GM23338 (cell line): ENCODE data around the gene COX7A2. TPM values are rescaled to one million over a fixed set of nuclear protein-coding genes. Genes with fewer than 3 reads are reported as not detected.

ENCODE experiments used
- ATAC-seq: fragments of 200-7000 bp; cut with Tn5 transposase; 3 replicates; pipeline ENCODE4 v1.9.1; 2020
- DNase-seq: peaks from one replicate; pipeline ENCODE4 v3.0.0-alpha.2; 2015; ENCODE audit warnings: low spot score
- H2AFZ ChIP-seq: fragments of 200-600 bp; sonication (generic); 2 replicates; pipeline ENCODE4 v1.8.0; 2016; ENCODE audit warnings: antibody characterized with exemption, mild to moderate bottlenecking, moderate library complexity
- H3F3A ChIP-seq: fragments of 200-600 bp; sonication (generic); replicated peaks from 2 replicates; pipeline ENCODE4 v1.8.0; 2017; ENCODE audit warnings: antibody characterized with exemption, mixed run types, low read depth
- H3K27ac ChIP-seq: fragments of 200-600 bp; sonication (generic); 2 replicates; pipeline ENCODE4 v1.6.1; 2016; ENCODE audit warnings: low read depth
- H3K27me3 ChIP-seq: fragments of 200-600 bp; sonication (generic); 2 replicates; pipeline ENCODE4 v1.8.0; 2016; ENCODE audit warnings: mild to moderate bottlenecking, mixed run types, moderate library complexity; ENCODE audit not compliant: insufficient read depth
- H3K36me3 ChIP-seq: fragments of 200-600 bp; sonication (generic); 2 replicates; pipeline ENCODE4 v1.8.0; 2016; ENCODE audit warnings: mild to moderate bottlenecking; ENCODE audit not compliant: insufficient read depth
- H3K4me1 ChIP-seq: fragments of 200-600 bp; sonication (generic); 2 replicates; pipeline ENCODE4 v1.8.0; 2016; ENCODE audit warnings: mild to moderate bottlenecking, moderate library complexity; ENCODE audit not compliant: insufficient read depth
- H3K4me2 ChIP-seq: fragments of 200-600 bp; sonication (generic); 2 replicates; pipeline ENCODE4 v1.7.1; 2017; ENCODE audit warnings: mixed run types
- H3K4me3 ChIP-seq: fragments of 200-600 bp; sonication (generic); 2 replicates; pipeline ENCODE4 v1.6.1; 2016; ENCODE audit warnings: mixed run types
- H3K79me2 ChIP-seq: fragments of 200-600 bp; sonication (generic); replicated peaks from 2 replicates; pipeline ENCODE4 v1.8.0; 2017; ENCODE audit warnings: mild to moderate bottlenecking; ENCODE audit not compliant: insufficient read depth
- H3K9me2 ChIP-seq: fragments of 200-600 bp; sonication (generic); 2 replicates; pipeline ENCODE4 v1.8.0; 2017; ENCODE audit not compliant: insufficient read depth
- H4K20me1 ChIP-seq: fragments of 200-600 bp; sonication (generic); replicated peaks from 2 replicates; pipeline ENCODE4 v1.8.0; 2017; ENCODE audit warnings: mild to moderate bottlenecking; ENCODE audit not compliant: insufficient read depth
- H3K27ac Mint-ChIP-seq: 2 replicates; pipeline ENCODE4 v1.8.0; 2020; ENCODE audit warnings: inconsistent platforms, mild to moderate bottlenecking, moderate library complexity, mixed read lengths
- H3K27me3 Mint-ChIP-seq: 3 replicates; pipeline ENCODE4 v1.8.0; 2022; ENCODE audit warnings: low read depth, mild to moderate bottlenecking, moderate library complexity, mixed read lengths, inconsistent platforms; ENCODE audit not compliant: insufficient read depth, poor library complexity
- H3K36me3 Mint-ChIP-seq: 3 replicates; pipeline ENCODE4 v1.8.0; 2021; ENCODE audit warnings: low read depth, mild to moderate bottlenecking, inconsistent platforms, moderate library complexity, mixed read lengths
- H3K4me1 Mint-ChIP-seq: 3 replicates; pipeline ENCODE4 v1.8.0; 2020; ENCODE audit warnings: mild to moderate bottlenecking, inconsistent platforms, mixed read lengths
- H3K4me3 Mint-ChIP-seq: 3 replicates; pipeline ENCODE4 v1.8.0; 2021; ENCODE audit warnings: moderate library complexity, mild to moderate bottlenecking, inconsistent platforms, mixed read lengths
- H3K9me3 Mint-ChIP-seq: 3 replicates; pipeline ENCODE4 v1.8.0; 2020; ENCODE audit warnings: moderate library complexity, mild to moderate bottlenecking, inconsistent platforms, mixed read lengths
- CREB1 ChIP-seq: fragments of 250-450 bp; sonication (Bioruptor Pico); IDR thresholded peaks from 2 replicates; pipeline ENCODE4 v1.5.0; 2020; ENCODE audit warnings: low read depth, mild to moderate bottlenecking, moderate library complexity
- EZH2 ChIP-seq: fragments of 200-600 bp; sonication (generic); IDR thresholded peaks from one replicate; pipeline ENCODE4 v1.8.0; 2017; ENCODE audit warnings: antibody characterized with exemption, mild to moderate bottlenecking, low read depth; ENCODE audit not compliant: unreplicated experiment
- JUNB ChIP-seq: IDR thresholded peaks from one replicate; pipeline ENCODE4 v1.6.1; 2016; ENCODE audit warnings: antibody characterized with exemption; ENCODE audit not compliant: unreplicated experiment
- POLR2AphosphoS5 ChIP-seq: IDR thresholded peaks from 2 replicates; pipeline ENCODE4 v1.6.1; 2016; ENCODE audit warnings: antibody characterized with exemption, low read depth
- STAT1 ChIP-seq: IDR thresholded peaks from one replicate; pipeline ENCODE4 v1.6.1; 2016; ENCODE audit warnings: antibody characterized with exemption; ENCODE audit not compliant: unreplicated experiment
- ZNF114 ChIP-seq: fragments of 250-450 bp; sonication (Bioruptor Pico); IDR thresholded peaks from 2 replicates; pipeline ENCODE4 v1.5.0; 2020; ENCODE audit warnings: mild to moderate bottlenecking, moderate library complexity
- polyA plus RNA-seq: library from polyadenylated mRNA; unstranded; fragments of >200 nt; fragmentation: Nextera tagmentation; extraction: Ambion mirVana; gene quantifications from 2 replicates; pipeline ENCODE4 v1.2.1, GENCODE V29; 2016
- total RNA-seq: library from RNA; depleted of rRNA; stranded (reverse); fragments of >200 nt; shearing (Covaris generic); gene quantifications from 2 replicates; pipeline ENCODE4 v1.2.3, GENCODE V29; 2014
- TF ChIP-seq, protein P1 (sequence below): fragments of 250-450 bp; sonication (Bioruptor Pico); IDR thresholded peaks from 2 replicates; pipeline ENCODE4 v1.5.0; 2020; ENCODE audit warnings: mild to moderate bottlenecking, moderate library complexity
- TF ChIP-seq, protein P2 (sequence below), 2 experiments: fragments of 200-600 bp in 1 of 2; sonication (generic) in 1 of 2; conservative IDR thresholded peaks; 2 replicates each; pipeline versions ENCODE4 v1.5.1 to v1.6.1; 2016 to 2017; ENCODE audit warnings: antibody characterized with exemption in 2 of 2, low read depth in 2 of 2, mild to moderate bottlenecking in 2 of 2, moderate library complexity in 1 of 2
- TF ChIP-seq, protein P3 (sequence below): IDR thresholded peaks from one replicate; pipeline ENCODE4 v1.6.1; 2018; ENCODE audit warnings: antibody characterized with exemption; ENCODE audit not compliant: unreplicated experiment

COX7A2 gene
- total and polyA plus RNA-seq, 2 experiments from 2014 or later: 93.7 to 963 TPM

DNA sequence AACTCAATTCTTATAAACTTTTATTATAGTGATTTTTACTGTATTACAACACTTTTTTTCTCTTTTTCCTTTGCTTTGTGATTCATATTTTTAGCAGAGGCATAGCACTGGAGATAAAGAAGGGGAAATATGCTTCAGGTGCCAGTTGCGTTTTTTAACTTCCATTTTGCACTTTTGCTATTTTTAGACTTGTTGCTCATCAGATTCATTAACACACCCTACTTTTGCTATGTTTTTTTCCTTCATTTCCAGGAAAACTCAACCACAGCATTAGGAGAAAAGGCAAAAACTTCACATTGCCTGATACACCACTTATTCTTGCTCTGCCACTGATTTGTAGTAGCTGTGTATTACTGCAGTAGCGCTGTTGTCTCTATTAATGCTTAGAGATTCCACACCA lies 49.0 kb upstream of the COX7A2 start:
- H3K9me2 ChIP-seq: no peaks in the 10 kb centered on the region

DNA sequence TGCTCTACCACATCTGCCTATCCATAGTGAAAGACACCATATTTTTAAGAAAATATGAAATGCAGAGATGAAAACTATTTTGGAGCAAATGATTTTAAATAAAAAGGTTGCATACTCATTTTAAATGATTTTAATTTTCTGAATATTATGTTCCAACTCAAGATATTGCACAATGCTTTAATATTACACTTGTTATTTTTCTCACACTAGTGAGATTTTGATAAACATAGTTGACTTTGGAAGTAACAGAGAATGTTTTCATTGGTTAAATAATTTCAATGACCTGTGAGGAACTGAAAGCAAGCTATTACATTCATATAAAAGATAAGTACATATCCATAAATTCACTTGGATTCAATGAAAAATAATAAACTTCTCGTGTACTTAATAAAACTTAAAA lies 48.1 kb upstream of the COX7A2 start:
- ATAC-seq (no peak), DNase-seq (no peak)
- H3K27ac Mint-ChIP-seq: no peak overlapping the region
- no peaks in the 10 kb centered on the region for H4K20me1 ChIP-seq
- H3K27me3 Mint-ChIP-seq: no peaks in the 10 kb centered on the region
- H3K36me3 Mint-ChIP-seq: no peaks in the 10 kb centered on the region
- no peaks in the 10 kb centered on the region for H3K36me3 ChIP-seq
- no peaks in the 10 kb centered on the region for H3K79me2 ChIP-seq
- H3K4me3 Mint-ChIP-seq: no peak overlapping the region
- H3K9me3 Mint-ChIP-seq: no peaks in the 10 kb centered on the region
- no peak overlapping the region for H2AFZ ChIP-seq
- H3K4me3 ChIP-seq: no peak overlapping the region
- no peaks in the 10 kb centered on the region for H3K9me2 ChIP-seq
- H3F3A ChIP-seq: no peaks in the 10 kb centered on the region
- no peak overlapping the region for H3K4me2 ChIP-seq
- no peaks in the 10 kb centered on the region for H3K27me3 ChIP-seq
- H3K4me1 ChIP-seq: peaks cover 5% of the 10 kb centered on the region; the same call in 1 of the 2 replicates
- no peak overlapping the region for H3K27ac ChIP-seq
- H3K4me1 Mint-ChIP-seq: peaks cover 16% of the 10 kb centered on the region
- TF ChIP-seq EZH2: no peak
- no peak for TF ChIP-seq JUNB
- TF ChIP-seq POLR2AphosphoS5: no peak
- no peak for TF ChIP-seq STAT1
- TF ChIP-seq, protein P1, sequence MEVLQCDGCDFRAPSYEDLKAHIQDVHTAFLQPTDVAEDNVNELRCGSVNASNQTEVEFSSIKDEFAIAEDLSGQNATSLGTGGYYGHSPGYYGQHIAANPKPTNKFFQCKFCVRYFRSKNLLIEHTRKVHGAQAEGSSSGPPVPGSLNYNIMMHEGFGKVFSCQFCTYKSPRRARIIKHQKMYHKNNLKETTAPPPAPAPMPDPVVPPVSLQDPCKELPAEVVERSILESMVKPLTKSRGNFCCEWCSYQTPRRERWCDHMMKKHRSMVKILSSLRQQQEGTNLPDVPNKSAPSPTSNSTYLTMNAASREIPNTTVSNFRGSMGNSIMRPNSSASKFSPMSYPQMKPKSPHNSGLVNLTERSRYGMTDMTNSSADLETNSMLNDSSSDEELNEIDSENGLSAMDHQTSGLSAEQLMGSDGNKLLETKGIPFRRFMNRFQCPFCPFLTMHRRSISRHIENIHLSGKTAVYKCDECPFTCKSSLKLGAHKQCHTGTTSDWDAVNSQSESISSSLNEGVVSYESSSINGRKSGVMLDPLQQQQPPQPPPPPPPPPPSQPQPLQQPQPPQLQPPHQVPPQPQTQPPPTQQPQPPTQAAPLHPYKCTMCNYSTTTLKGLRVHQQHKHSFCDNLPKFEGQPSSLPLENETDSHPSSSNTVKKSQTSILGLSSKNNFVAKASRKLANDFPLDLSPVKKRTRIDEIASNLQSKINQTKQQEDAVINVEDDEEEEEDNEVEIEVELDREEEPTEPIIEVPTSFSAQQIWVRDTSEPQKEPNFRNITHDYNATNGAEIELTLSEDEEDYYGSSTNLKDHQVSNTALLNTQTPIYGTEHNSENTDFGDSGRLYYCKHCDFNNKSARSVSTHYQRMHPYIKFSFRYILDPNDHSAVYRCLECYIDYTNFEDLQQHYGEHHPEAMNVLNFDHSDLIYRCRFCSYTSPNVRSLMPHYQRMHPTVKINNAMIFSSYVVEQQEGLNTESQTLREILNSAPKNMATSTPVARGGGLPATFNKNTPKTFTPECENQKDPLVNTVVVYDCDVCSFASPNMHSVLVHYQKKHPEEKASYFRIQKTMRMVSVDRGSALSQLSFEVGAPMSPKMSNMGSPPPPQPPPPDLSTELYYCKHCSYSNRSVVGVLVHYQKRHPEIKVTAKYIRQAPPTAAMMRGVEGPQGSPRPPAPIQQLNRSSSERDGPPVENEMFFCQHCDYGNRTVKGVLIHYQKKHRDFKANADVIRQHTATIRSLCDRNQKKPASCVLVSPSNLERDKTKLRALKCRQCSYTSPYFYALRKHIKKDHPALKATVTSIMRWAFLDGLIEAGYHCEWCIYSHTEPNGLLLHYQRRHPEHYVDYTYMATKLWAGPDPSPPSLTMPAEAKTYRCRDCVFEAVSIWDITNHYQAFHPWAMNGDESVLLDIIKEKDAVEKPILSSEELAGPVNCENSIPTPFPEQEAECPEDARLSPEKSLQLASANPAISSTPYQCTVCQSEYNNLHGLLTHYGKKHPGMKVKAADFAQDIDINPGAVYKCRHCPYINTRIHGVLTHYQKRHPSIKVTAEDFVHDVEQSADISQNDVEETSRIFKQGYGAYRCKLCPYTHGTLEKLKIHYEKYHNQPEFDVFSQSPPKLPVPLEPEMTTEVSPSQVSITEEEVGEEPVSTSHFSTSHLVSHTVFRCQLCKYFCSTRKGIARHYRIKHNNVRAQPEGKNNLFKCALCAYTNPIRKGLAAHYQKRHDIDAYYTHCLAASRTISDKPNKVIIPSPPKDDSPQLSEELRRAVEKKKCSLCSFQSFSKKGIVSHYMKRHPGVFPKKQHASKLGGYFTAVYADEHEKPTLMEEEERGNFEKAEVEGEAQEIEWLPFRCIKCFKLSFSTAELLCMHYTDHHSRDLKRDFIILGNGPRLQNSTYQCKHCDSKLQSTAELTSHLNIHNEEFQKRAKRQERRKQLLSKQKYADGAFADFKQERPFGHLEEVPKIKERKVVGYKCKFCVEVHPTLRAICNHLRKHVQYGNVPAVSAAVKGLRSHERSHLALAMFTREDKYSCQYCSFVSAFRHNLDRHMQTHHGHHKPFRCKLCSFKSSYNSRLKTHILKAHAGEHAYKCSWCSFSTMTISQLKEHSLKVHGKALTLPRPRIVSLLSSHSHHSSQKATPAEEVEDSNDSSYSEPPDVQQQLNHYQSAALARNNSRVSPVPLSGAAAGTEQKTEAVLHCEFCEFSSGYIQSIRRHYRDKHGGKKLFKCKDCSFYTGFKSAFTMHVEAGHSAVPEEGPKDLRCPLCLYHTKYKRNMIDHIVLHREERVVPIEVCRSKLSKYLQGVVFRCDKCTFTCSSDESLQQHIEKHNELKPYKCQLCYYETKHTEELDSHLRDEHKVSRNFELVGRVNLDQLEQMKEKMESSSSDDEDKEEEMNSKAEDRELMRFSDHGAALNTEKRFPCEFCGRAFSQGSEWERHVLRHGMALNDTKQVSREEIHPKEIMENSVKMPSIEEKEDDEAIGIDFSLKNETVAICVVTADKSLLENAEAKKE (CRISPR knock-in tag): no peak
- no peak for TF ChIP-seq ZNF114 (CRISPR knock-in tag)
- TF ChIP-seq CREB1: no peak
- TF ChIP-seq, protein P2, sequence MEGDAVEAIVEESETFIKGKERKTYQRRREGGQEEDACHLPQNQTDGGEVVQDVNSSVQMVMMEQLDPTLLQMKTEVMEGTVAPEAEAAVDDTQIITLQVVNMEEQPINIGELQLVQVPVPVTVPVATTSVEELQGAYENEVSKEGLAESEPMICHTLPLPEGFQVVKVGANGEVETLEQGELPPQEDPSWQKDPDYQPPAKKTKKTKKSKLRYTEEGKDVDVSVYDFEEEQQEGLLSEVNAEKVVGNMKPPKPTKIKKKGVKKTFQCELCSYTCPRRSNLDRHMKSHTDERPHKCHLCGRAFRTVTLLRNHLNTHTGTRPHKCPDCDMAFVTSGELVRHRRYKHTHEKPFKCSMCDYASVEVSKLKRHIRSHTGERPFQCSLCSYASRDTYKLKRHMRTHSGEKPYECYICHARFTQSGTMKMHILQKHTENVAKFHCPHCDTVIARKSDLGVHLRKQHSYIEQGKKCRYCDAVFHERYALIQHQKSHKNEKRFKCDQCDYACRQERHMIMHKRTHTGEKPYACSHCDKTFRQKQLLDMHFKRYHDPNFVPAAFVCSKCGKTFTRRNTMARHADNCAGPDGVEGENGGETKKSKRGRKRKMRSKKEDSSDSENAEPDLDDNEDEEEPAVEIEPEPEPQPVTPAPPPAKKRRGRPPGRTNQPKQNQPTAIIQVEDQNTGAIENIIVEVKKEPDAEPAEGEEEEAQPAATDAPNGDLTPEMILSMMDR (conservative IDR thresholded peaks at IDR 0.05; ENCODE audit: low read depth in 2 of 2): no peak

More for the DNA sequence above, 49.0 kb upstream of the COX7A2 start:
- H3K4me3 Mint-ChIP-seq: no peak overlapping the region
- Histone ChIP-seq H3K79me2 (no peaks in the 10 kb centered on the region), H3K4me1 (peaks cover 5% of the 10 kb centered on the region; the same call in 1 of the 2 replicates), H3K27me3 (no peaks in the 10 kb centered on the region), H3K4me3 (no peak overlapping the region), H2AFZ (no peak overlapping the region), H3K27ac (no peak overlapping the region), H4K20me1 (no peaks in the 10 kb centered on the region), H3F3A (no peaks in the 10 kb centered on the region), H3K36me3 (no peaks in the 10 kb centered on the region), H3K4me2 (no peak overlapping the region)
- H3K27me3 Mint-ChIP-seq: no peaks in the 10 kb centered on the region
- no peaks in the 10 kb centered on the region for H3K9me3 Mint-ChIP-seq
- DNase-seq: no peak
- no peak for ATAC-seq
- peaks cover 16% of the 10 kb centered on the region for H3K4me1 Mint-ChIP-seq
- no peak for TF ChIP-seq ZNF114 (CRISPR knock-in tag)
- TF ChIP-seq, protein P3, sequence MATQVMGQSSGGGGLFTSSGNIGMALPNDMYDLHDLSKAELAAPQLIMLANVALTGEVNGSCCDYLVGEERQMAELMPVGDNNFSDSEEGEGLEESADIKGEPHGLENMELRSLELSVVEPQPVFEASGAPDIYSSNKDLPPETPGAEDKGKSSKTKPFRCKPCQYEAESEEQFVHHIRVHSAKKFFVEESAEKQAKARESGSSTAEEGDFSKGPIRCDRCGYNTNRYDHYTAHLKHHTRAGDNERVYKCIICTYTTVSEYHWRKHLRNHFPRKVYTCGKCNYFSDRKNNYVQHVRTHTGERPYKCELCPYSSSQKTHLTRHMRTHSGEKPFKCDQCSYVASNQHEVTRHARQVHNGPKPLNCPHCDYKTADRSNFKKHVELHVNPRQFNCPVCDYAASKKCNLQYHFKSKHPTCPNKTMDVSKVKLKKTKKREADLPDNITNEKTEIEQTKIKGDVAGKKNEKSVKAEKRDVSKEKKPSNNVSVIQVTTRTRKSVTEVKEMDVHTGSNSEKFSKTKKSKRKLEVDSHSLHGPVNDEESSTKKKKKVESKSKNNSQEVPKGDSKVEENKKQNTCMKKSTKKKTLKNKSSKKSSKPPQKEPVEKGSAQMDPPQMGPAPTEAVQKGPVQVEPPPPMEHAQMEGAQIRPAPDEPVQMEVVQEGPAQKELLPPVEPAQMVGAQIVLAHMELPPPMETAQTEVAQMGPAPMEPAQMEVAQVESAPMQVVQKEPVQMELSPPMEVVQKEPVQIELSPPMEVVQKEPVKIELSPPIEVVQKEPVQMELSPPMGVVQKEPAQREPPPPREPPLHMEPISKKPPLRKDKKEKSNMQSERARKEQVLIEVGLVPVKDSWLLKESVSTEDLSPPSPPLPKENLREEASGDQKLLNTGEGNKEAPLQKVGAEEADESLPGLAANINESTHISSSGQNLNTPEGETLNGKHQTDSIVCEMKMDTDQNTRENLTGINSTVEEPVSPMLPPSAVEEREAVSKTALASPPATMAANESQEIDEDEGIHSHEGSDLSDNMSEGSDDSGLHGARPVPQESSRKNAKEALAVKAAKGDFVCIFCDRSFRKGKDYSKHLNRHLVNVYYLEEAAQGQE: no peak
- TF ChIP-seq POLR2AphosphoS5: no peak
- no peaks in the 10 kb centered on the region for H3K36me3 Mint-ChIP-seq
- no peak overlapping the region; the same call in 1 of the 2 replicates for H3K27ac Mint-ChIP-seq
